Gastrocnemius medialis (tissue), 4 donors: ENCODE measurements around the gene TMEM220.

Experiments
- CTCF ChIP-seq, 5 experiments: fragments of 450-650 bp in 3 of 5; fragments of 200-600 bp in 2 of 5; sonication (generic) in 2 of 5; IDR thresholded peaks in 4 of 5; conservative IDR thresholded peaks in 1 of 5; 1 replicate in 4 of 5; 2 replicates in 1 of 5; pipeline ENCODE4 v1.5.1; 2016 to 2019; ENCODE audit warnings: antibody characterized with exemption in 5 of 5, mild to moderate bottlenecking in 3 of 5, moderate library complexity in 3 of 5
- POLR2A ChIP-seq, 2 donors: fragments of 450-650 bp; IDR thresholded peaks; one replicate each; pipeline ENCODE4 v1.6.1; 2017; ENCODE audit warnings: antibody characterized with exemption in 2 of 2, mild to moderate bottlenecking in 2 of 2, moderate library complexity in 2 of 2

- TF ChIP-seq CTCF (IDR thresholded peaks at IDR 0.05 in 4 of 5, conservative IDR thresholded peaks at IDR 0.05 in 1 of 5) (no peak), POLR2A (IDR thresholded peaks at IDR 0.05) (no peak)
Measured at GRCh38 chr17:10725262-10725661, 4.6 kb downstream of the TMEM220 start.
